AG04450 (cell line): ENCODE measurements around the gene EP400. TPM values are rescaled to one million over a fixed set of nuclear protein-coding genes. Genes with fewer than 3 reads are reported as not detected.

Experiments used
- CTCF ChIA-PET: fragments of 300-600, 350-600 bp; formaldehyde crosslinking; extraction: SDS; loops from one replicate; lab custom pipeline; 2022; ENCODE audit warnings: antibody characterized with exemption, inconsistent platforms; lab: Charles Lee
- POLR2A ChIA-PET: fragments of 350-600 bp; formaldehyde crosslinking; extraction: SDS; loops from one replicate; lab custom pipeline; 2021; ENCODE audit warnings: antibody characterized with exemption, inconsistent platforms; lab: Yijun Ruan, JAX
- DNase-seq: peaks from one replicate; pipeline ENCODE4 v3.0.0-alpha.2; 2011; ENCODE audit warnings: low read depth, low spot score
- H3K27ac ChIP-seq: one replicate; pipeline ENCODE4 v1.5.1; 2012; ENCODE audit warnings: low read depth, low read length, control low read depth
- H3K27me3 ChIP-seq: one replicate; pipeline ENCODE4 v1.6.0; 2012; ENCODE audit warnings: low read length; ENCODE audit not compliant: control insufficient read depth, insufficient read depth
- H3K4me3 ChIP-seq: 2 replicates; pipeline ENCODE4 v1.5.1; 2011; ENCODE audit warnings: mild to moderate bottlenecking, low read depth, low read length, control low read depth
- H3K9me3 ChIP-seq: 2 replicates; pipeline ENCODE4 v1.5.1; 2012; ENCODE audit warnings: low read length; ENCODE audit not compliant: control insufficient read depth, insufficient read depth
- polyA plus RNA-seq: library from polyadenylated mRNA; depleted of rRNA; stranded (reverse); fragments of >200 nt; gene quantifications from 2 replicates; pipeline ENCODE4 v1.2.3, GENCODE V29; 2011
- TF ChIP-seq, protein P1 (sequence below): IDR thresholded peaks from 2 replicates; pipeline ENCODE4 v1.5.1; 2011; ENCODE audit warnings: low read depth, low read length, control low read depth, inconsistent platforms

Gene EP400
- polyA plus RNA-seq, 1 experiment, result 5.4 TPM

DNA sequence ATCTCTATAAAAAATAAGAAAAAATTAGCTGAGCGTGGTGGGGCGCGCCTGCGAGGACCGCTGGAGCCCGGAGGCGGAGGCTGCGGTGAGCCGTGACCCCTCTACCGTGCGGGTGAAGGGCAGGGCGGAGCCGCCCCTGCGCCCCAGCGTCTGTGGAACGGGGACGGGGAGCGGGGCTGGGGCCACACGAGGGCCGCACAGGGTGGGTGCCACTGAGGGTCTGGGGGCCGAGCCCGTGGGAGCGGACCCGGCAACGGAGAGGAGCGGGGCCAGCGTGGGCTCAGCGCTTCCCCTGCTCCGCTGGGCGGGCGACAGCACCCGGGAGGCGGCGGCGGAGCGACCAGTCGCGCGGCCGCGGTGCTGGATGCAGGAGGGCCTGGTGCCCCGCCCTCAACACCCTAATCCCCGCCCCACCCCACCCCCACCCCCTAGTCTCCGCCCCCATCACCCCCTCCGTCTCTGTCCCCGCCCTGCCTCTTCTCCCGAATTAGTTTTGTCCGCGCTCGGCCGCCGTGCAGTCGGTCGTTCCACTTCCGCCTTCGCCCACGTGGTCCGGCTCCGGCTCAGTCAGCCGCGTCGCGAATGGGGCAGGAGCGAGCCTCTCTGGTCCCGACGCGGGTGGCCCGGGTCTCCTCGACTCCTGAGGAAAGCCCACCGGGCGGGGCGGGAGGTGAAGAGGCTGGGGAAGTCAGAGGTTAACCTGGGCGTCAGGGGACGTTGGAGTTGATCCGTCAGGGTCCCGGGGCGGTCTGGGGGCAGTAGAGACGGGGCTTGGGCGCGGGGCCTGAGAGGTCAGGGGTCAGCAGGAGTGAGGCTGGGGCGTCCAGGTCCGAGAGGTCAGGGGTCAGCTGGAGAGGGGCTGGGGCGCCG is 20.8 kb upstream of the EP400 start, which contains the start of gene PUS1:
Gene PUS1 (plus strand): TSS at position 566 of the 870 bp plus-strand sequence. CDS start 447 bp downstream, outside the sequence.
- TF ChIP-seq, protein P1, sequence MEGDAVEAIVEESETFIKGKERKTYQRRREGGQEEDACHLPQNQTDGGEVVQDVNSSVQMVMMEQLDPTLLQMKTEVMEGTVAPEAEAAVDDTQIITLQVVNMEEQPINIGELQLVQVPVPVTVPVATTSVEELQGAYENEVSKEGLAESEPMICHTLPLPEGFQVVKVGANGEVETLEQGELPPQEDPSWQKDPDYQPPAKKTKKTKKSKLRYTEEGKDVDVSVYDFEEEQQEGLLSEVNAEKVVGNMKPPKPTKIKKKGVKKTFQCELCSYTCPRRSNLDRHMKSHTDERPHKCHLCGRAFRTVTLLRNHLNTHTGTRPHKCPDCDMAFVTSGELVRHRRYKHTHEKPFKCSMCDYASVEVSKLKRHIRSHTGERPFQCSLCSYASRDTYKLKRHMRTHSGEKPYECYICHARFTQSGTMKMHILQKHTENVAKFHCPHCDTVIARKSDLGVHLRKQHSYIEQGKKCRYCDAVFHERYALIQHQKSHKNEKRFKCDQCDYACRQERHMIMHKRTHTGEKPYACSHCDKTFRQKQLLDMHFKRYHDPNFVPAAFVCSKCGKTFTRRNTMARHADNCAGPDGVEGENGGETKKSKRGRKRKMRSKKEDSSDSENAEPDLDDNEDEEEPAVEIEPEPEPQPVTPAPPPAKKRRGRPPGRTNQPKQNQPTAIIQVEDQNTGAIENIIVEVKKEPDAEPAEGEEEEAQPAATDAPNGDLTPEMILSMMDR, result no peak
- peaks cover 12% of the 10 kb centered on the region; the same call in 1 of the 2 replicates for H3K9me3 ChIP-seq
- ChIA-PET CTCF (no interaction called here), POLR2A (interaction anchor here (0.6 to 0.8 kb wide), 2 partner anchors 32 to 43 kb away, joined by 3 to 4 read pairs; no protein-coding TSS in a partner anchor)
- peak; percentile 87 for DNase-seq
- no peaks in the 10 kb centered on the region for H3K27me3 ChIP-seq
- H3K27ac ChIP-seq, result peak within 1 kb of the TSS; percentile 21
- H3K4me3 ChIP-seq, result peak within 1 kb of the TSS; percentile 90

DNA sequence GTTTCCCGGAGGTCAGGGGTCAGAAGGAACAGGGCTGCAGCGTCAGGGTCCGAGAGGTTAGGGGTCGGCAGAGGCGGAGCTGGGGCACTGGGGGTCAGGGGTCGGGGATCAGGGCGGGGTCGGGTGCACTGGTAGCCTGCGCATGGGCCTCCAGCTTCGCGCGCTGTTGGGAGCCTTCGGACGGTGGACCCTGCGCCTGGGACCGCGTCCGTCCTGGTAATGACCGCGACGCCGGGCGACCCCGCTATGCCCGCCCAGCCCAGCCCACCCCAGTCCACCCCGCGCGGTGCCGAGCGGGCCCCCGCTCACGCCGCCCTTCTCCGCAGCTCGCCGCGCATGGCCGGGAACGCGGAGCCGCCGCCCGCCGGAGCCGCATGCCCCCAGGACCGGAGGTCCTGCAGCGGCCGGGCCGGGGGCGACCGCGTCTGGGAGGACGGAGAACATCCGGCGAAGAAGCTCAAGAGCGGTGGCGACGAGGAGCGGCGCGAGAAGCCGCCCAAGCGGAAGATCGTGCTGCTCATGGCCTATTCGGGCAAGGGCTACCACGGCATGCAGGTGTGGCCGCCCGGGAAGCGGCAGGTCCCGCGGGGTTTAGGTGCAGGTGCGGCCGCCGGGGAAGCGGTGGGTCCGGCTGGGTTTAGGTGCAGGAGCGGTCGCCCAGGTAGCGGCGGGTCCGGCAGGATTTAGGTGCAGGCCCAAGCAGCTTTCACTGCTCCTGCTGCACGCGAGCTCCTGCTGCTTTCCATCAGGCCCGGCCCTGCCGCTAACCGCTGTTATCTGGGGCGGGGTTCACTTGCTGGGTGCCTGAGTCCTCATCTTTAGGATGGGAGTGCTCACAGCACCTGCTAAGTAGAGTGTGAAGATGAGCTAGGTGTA is 19.9 kb upstream of the EP400 start:
- Histone ChIP-seq H3K27ac (peak overlapping the region; percentile 21), H3K27me3 (no peaks in the 10 kb centered on the region), H3K4me3 (peak overlapping the region; percentile 90), H3K9me3 (peaks cover 12% of the 10 kb centered on the region; the same call in 1 of the 2 replicates)
- DNase-seq, result no peak
- ChIA-PET POLR2A (interaction anchor here (0.5 to 1.0 kb wide), 4 partner anchors 20 to 100 kb away, joined by 3 to 4 read pairs (median 3); partner anchors contain the start of gene EP400), CTCF (no interaction called here)
- TF ChIP-seq, protein P1, result no peak

DNA sequence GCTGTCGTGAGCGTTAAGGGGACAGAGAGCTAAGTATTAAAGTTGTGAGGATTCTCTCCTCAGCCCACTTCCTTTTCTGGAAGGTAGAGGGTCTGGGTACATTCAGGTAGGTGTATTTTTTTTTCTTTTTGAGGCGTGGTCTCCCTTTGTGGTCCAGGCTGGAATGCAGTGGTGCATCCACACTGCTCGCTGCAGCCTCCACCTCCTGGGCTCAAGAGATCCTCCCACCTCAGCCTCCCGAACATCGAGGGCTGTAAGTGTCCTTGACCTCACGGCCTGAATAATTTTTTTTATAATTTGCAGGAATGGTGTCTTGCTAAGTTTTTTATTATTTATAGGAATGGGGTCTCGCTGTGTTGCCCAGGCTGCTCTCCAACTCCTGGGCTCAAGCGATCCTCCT is 19.2 kb upstream of the EP400 start:
- ChIA-PET POLR2A (interaction anchor here (1.0 kb wide), 1 partner anchor 77 kb away, joined by 3 read pairs; no protein-coding TSS in a partner anchor), CTCF (no interaction called here)
- Histone ChIP-seq H3K27ac (no peak overlapping the region), H3K4me3 (peak overlapping the region; percentile 90), H3K9me3 (peaks cover 12% of the 10 kb centered on the region; the same call in 1 of the 2 replicates), H3K27me3 (no peaks in the 10 kb centered on the region)
- TF ChIP-seq, protein P1, result no peak
- DNase-seq, result no peak

DNA sequence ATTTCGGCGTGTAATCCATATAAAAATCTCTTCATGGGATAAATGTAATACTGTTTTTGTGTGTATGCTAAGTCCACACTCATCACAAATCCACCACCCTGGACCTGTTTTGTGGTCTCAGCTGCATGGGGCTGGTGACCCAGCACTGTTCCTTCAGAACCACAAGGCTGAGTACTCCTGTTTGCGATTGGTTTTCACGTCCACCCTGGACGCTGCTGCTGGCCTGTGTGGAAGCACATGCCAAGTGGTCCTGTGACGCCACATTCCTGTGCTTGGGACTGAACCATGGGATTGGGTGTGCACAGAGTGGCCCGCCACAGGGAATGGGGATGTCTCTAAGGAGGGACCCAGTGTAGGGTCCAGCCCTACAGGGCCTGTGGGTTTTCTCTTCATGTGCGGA is 16.4 kb upstream of the EP400 start:
- POLR2A ChIA-PET, result no interaction called here

More for the DNA sequence above, 16.4 kb upstream of the EP400 start:
- H3K27me3 ChIP-seq, result no peaks in the 10 kb centered on the region
- CTCF ChIA-PET, result no interaction called here
- DNase-seq, result no peak
- peaks cover 2% of the 10 kb centered on the region; the same call in 1 of the 2 replicates for H3K9me3 ChIP-seq
- TF ChIP-seq, protein P1, result no peak
- H3K4me3 ChIP-seq, result no peak overlapping the region
- H3K27ac ChIP-seq, result no peak overlapping the region
